ENCODE results near the gene ZNF324. TPM values are rescaled to one million over a fixed set of nuclear protein-coding genes. Genes with fewer than 3 reads are reported as not detected.

Gene ZNF324
- total and polyA plus RNA-seq, 2 of the 8 experiments (the other 6 are each of a cell fraction or from before 2014, with no cell fraction given): 5.1 to 5.8 TPM

DNA sequence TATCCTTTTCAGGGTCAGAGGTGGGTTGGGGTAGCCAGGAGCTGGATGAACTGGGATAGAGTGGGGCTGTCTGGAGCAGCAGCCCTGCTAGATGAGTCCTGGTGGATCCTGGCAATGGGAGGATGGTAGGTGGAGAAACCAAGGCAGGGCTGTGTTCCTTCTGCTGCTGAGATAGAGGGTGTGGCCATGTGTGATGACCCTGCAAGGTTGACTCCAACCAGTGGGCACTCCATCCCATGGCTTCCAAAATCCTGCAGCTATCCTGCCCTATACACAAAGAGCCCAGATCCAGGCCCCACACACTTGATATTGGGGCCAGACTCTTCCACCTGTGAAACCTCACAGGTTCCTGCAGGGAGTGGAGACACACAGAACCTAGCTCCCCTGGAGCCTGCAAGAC, 6.9 kb downstream of the ZNF324 start:
- H4K91ac ChIP-seq (replicated peaks; ENCODE audit: insufficient read length, low read length): no peak overlapping the region
- no peak overlapping the region; the same call in 1 of the 2 replicates for H2BK12ac ChIP-seq (ENCODE audit: low read depth, low read length)
- H3K9me3 ChIP-seq (ENCODE audit: insufficient read depth in 2 of 2, low read depth in 1 of 2, low read length in 1 of 2): no peaks in the 10 kb centered on the region
- no peak overlapping the region for H2BK5ac ChIP-seq (ENCODE audit: low read depth, low read length)
- no peak overlapping the region for H3K27ac ChIP-seq (ENCODE audit: low read depth, low read length)
- peaks cover 6 to 7% of the 10 kb centered on the region in 2 experiments for H4K20me1 ChIP-seq (replicated peaks in 1 of 2; ENCODE audit: control insufficient read depth in 1 of 2, insufficient read depth in 2 of 2, low read length in 2 of 2)
- H3K36me3 ChIP-seq (ENCODE audit: control insufficient read depth in 2 of 4, insufficient read depth in 4 of 4, low read length in 3 of 4): peaks cover 2 to 7% (median 4%) of the 10 kb centered on the region in 4 experiments; a peak in 5 of 8 replicates
- no peak overlapping the region for H2AK5ac ChIP-seq (ENCODE audit: low read depth, low read length)
- peaks cover 0 to 6% (median 5%) of the 10 kb centered on the region in 4 experiments; a peak in 6 of 7 replicates for H3K4me1 ChIP-seq (replicated peaks in 1 of 4; ENCODE audit: control insufficient read depth in 3 of 4, insufficient read depth in 4 of 4, low read length in 3 of 4)
- ChIA-PET POLR2A (ENCODE audit: partially characterized antibody) (interaction anchor here (0.9 to 1.1 kb wide), 3 partner anchors 16 to 70 kb away, joined by 3 to 4 read pairs (median 4); partner anchors contain the start of gene TRIM28), CTCF (ENCODE audit: partially characterized antibody) (interaction anchor here (1.6 kb wide), 1 partner anchor 107 kb away, joined by 4 read pairs; no protein-coding TSS in a partner anchor)
- peaks cover 14% of the 10 kb centered on the region for H3K23me2 ChIP-seq (ENCODE audit: low read depth, low read length)
- no peak overlapping the region for H4K5ac ChIP-seq (ENCODE audit: insufficient read length, low read depth, low read length)
- H2AFZ ChIP-seq (ENCODE audit: low read length): no peak overlapping the region
- no peak overlapping the region for H3K56ac ChIP-seq (replicated peaks; ENCODE audit: insufficient read length, low read depth, low read length)
- H3K4me2 ChIP-seq (ENCODE audit: insufficient read depth in 1 of 2, low read depth in 2 of 2, low read length in 2 of 2): no peak overlapping the region
- DNase-seq (ENCODE audit: low read depth in 1 of 2, low spot score in 2 of 2) (no peak), FAIRE-seq (no peak)
- no peaks in the 10 kb centered on the region for H3K79me1 ChIP-seq (ENCODE audit: low read depth, low read length)
- no peak overlapping the region for H2BK20ac ChIP-seq (ENCODE audit: low read length)
- TF ChIP-seq CREB1 (IDR thresholded peaks at IDR 0.05): no peak
- no peak for TF ChIP-seq RFX5 (IDR thresholded peaks at IDR 0.05; ENCODE audit: borderline replicate concordance, low read depth, low read length)
- no peak for TF ChIP-seq TEAD4 (IDR thresholded peaks at IDR 0.05; ENCODE audit: low read depth, low read length)
- no peak for TF ChIP-seq PHF8 (conservative IDR thresholded peaks at IDR 0.05; ENCODE audit: low read depth, low read length)
- no peak for TF ChIP-seq CEBPB (IDR thresholded peaks at IDR 0.05; ENCODE audit: low read depth, low read length)
- TF ChIP-seq KDM1A (IDR thresholded peaks at IDR 0.05; ENCODE audit: borderline replicate concordance, low read length): no peak
- no peak for TF ChIP-seq NANOG (IDR thresholded peaks at IDR 0.05; ENCODE audit: insufficient read depth, low read depth, low read length, poor library complexity, severe bottlenecking)
- no peak for TF ChIP-seq SIRT6 (IDR thresholded peaks at IDR 0.05; ENCODE audit: low read length)
- TF ChIP-seq, protein P1, sequence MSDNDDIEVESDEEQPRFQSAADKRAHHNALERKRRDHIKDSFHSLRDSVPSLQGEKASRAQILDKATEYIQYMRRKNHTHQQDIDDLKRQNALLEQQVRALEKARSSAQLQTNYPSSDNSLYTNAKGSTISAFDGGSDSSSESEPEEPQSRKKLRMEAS (IDR thresholded peaks at IDR 0.05): no peak
- H2BK120ac ChIP-seq (replicated peaks; ENCODE audit: low read depth, low read length): no peak overlapping the region
- H4K8ac ChIP-seq (ENCODE audit: extremely low read depth, insufficient read depth, low read length): no peak overlapping the region; the same call in 1 of the 2 replicates
- H2BK15ac ChIP-seq (ENCODE audit: low read length): no peak overlapping the region
- H3K23ac ChIP-seq (ENCODE audit: insufficient read length): no peak overlapping the region
- peaks cover 0 to 3% (median 0%) of the 10 kb centered on the region in 4 experiments; a peak in 3 of 7 replicates for H3K27me3 ChIP-seq (replicated peaks in 1 of 4; ENCODE audit: control insufficient read depth in 3 of 4, extremely low read depth in 1 of 4, insufficient read depth in 3 of 4, low read length in 3 of 4)
- no peak overlapping the region for H3K4ac ChIP-seq (replicated peaks; ENCODE audit: insufficient read length, low read depth, low read length)
- no peak overlapping the region for H3K9ac ChIP-seq (replicated peaks in 1 of 4; ENCODE audit: extremely low read depth in 1 of 4, low read depth in 3 of 4, low read length in 3 of 4)
- H3K18ac ChIP-seq (ENCODE audit: extremely low read depth, low read length): no peak overlapping the region
- H3K79me2 ChIP-seq (ENCODE audit: control insufficient read depth in 1 of 2, insufficient read depth in 2 of 2, low read length in 2 of 2): no peaks in the 10 kb centered on the region
- H3K14ac ChIP-seq (ENCODE audit: insufficient read length): no peak overlapping the region
- no peak overlapping the region for H3K4me3 ChIP-seq (ENCODE audit: extremely low read depth in 1 of 4, insufficient read depth in 2 of 4, low read depth in 3 of 4, low read length in 4 of 4)
